H1 (cell line): ENCODE data around the gene CNN3. TPM values are rescaled to one million over a fixed set of nuclear protein-coding genes. Genes with fewer than 3 reads are reported as not detected.

Experiments used
- CTCF ChIA-PET: fragments of 300-600 bp; sonication (Branson Sonifier 250); formaldehyde crosslinking; loops from one replicate; lab custom pipeline; 2021; ENCODE audit not compliant: partially characterized antibody; lab: Charles Lee
- POLR2A ChIA-PET: fragments of 300-600 bp; sonication (Branson Sonifier 250); formaldehyde crosslinking; loops from one replicate; lab custom pipeline; 2021; ENCODE audit warnings: inconsistent platforms; ENCODE audit not compliant: partially characterized antibody; lab: Charles Lee
- DNase-seq, 2 experiments: peaks; one replicate each; pipeline versions ENCODE4 v3.0.0 to v3.0.0-alpha.2; 2010 to 2022; ENCODE audit warnings: low spot score in 2 of 2, low read depth in 1 of 2, mixed read lengths in 1 of 2
- FAIRE-seq: peaks from 2 replicates; lab custom pipeline; 2011; peaks lifted over from hg19 to GRCh38; lab: Jason Lieb, UNC
- H2AFZ ChIP-seq: 2 replicates; pipeline ENCODE4 v1.8.1; 2012; ENCODE audit warnings: low read length, inconsistent platforms
- H2AK5ac ChIP-seq: 2 replicates; pipeline ENCODE4 v1.6.1; 2013; ENCODE audit warnings: low read depth, low read length
- H2BK120ac ChIP-seq: replicated peaks from 2 replicates; pipeline ENCODE3; 2013; ENCODE audit warnings: low read depth, low read length, inconsistent platforms
- H2BK12ac ChIP-seq: 2 replicates; pipeline ENCODE4 v1.6.1; 2013; ENCODE audit warnings: low read depth, low read length
- H2BK15ac ChIP-seq: 2 replicates; pipeline ENCODE4 v1.6.1; 2013; ENCODE audit warnings: low read length
- H2BK20ac ChIP-seq: 2 replicates; pipeline ENCODE4 v1.6.1; 2013; ENCODE audit warnings: low read length
- H2BK5ac ChIP-seq: 2 replicates; pipeline ENCODE4 v1.6.1; 2013; ENCODE audit warnings: low read depth, low read length
- H3K14ac ChIP-seq: 2 replicates; pipeline ENCODE4 v1.6.1; 2013; ENCODE audit warnings: inconsistent platforms; ENCODE audit not compliant: insufficient read length
- H3K18ac ChIP-seq: 2 replicates; pipeline ENCODE4 v1.6.1; 2013; ENCODE audit warnings: low read length; ENCODE audit errors: extremely low read depth
- H3K23ac ChIP-seq: 2 replicates; pipeline ENCODE4 v1.6.1; 2013; ENCODE audit warnings: inconsistent platforms; ENCODE audit not compliant: insufficient read length
- H3K23me2 ChIP-seq: 2 replicates; pipeline ENCODE4 v1.6.1; 2013; ENCODE audit warnings: low read depth, low read length
- H3K27ac ChIP-seq: 2 replicates; pipeline ENCODE4 v1.6.1; 2011; ENCODE audit warnings: low read depth, low read length, inconsistent platforms
- H3K27me3 ChIP-seq, 4 experiments: replicated peaks in 1 of 4; 1 replicate in 1 of 4; 2 replicates in 3 of 4; pipeline versions ENCODE4 v1.6.1 to v1.8.1; 2011 to 2013; ENCODE audit warnings: low read length in 3 of 4, mild to moderate bottlenecking in 3 of 4, inconsistent platforms in 2 of 4, mixed read lengths in 2 of 4, moderate library complexity in 1 of 4; ENCODE audit not compliant: control insufficient read depth in 3 of 4, insufficient read depth in 3 of 4; ENCODE audit errors: extremely low read depth in 1 of 4
- H3K36me3 ChIP-seq, 4 experiments: 2 replicates each; pipeline versions ENCODE4 v1.6.1 to v1.8.1; 2011 to 2013; ENCODE audit warnings: mild to moderate bottlenecking in 4 of 4, low read length in 3 of 4, moderate library complexity in 2 of 4, control low read depth in 1 of 4, inconsistent platforms in 1 of 4; ENCODE audit not compliant: insufficient read depth in 4 of 4, control insufficient read depth in 2 of 4
- H3K4ac ChIP-seq: replicated peaks from 2 replicates; pipeline ENCODE3; 2013; ENCODE audit warnings: low read length, low read depth, mixed read lengths, inconsistent platforms; ENCODE audit not compliant: insufficient read length
- H3K4me1 ChIP-seq, 4 experiments: replicated peaks in 1 of 4; 1 replicate in 1 of 4; 2 replicates in 3 of 4; pipeline versions ENCODE4 v1.6.1 to v1.8.1; 2011 to 2013; ENCODE audit warnings: low read length in 3 of 4, inconsistent platforms in 2 of 4, mixed read lengths in 1 of 4; ENCODE audit not compliant: insufficient read depth in 4 of 4, control insufficient read depth in 3 of 4
- H3K4me2 ChIP-seq, 2 experiments: 2 replicates each; pipeline versions ENCODE4 v1.6.1 to v1.8.1; 2011 to 2013; ENCODE audit warnings: low read depth in 2 of 2, low read length in 2 of 2, control low read depth in 1 of 2, inconsistent platforms in 1 of 2, mild to moderate bottlenecking in 1 of 2; ENCODE audit not compliant: insufficient read depth in 1 of 2
- H3K4me3 ChIP-seq, 4 experiments: fragments of 200-600, 300-600 bp in 1 of 4; sonication (generic), shearing (Covaris generic), sonication (Bioruptor Twin) in 1 of 4; 2 replicates each; pipeline versions ENCODE4 v1.5.1 to v1.8.1; 2011 to 2016; ENCODE audit warnings: low read length in 4 of 4, low read depth in 3 of 4, control low read depth in 2 of 4, inconsistent platforms in 2 of 4, mild to moderate bottlenecking in 2 of 4, mixed read lengths in 1 of 4, moderate library complexity in 1 of 4; ENCODE audit not compliant: insufficient read depth in 2 of 4; ENCODE audit errors: extremely low read depth in 1 of 4
- H3K56ac ChIP-seq: replicated peaks from 2 replicates; pipeline ENCODE3; 2013; ENCODE audit warnings: low read depth, mild to moderate bottlenecking, mixed read lengths, low read length, inconsistent platforms; ENCODE audit not compliant: insufficient read length
- H3K79me1 ChIP-seq: 2 replicates; pipeline ENCODE4 v1.6.1; 2013; ENCODE audit warnings: low read depth, low read length, control low read depth
- H3K79me2 ChIP-seq, 2 experiments: 2 replicates each; pipeline versions ENCODE4 v1.6.1 to v1.8.1; 2012 to 2013; ENCODE audit warnings: low read length in 2 of 2, mild to moderate bottlenecking in 2 of 2, inconsistent platforms in 1 of 2; ENCODE audit not compliant: insufficient read depth in 2 of 2, control insufficient read depth in 1 of 2
- H3K9ac ChIP-seq, 4 experiments: replicated peaks in 1 of 4; 1 replicate in 1 of 4; 2 replicates in 3 of 4; pipeline versions ENCODE4 v1.6.1 to v1.8.1; 2011 to 2013; ENCODE audit warnings: low read depth in 3 of 4, low read length in 3 of 4, control low read depth in 2 of 4, mild to moderate bottlenecking in 2 of 4, moderate library complexity in 2 of 4, inconsistent platforms in 1 of 4; ENCODE audit errors: extremely low read depth in 1 of 4
- H3K9me3 ChIP-seq, 2 experiments: 2 replicates each; pipeline versions ENCODE4 v1.6.1 to v1.8.1; 2012 to 2013; ENCODE audit warnings: mild to moderate bottlenecking in 2 of 2, moderate library complexity in 2 of 2, control low read depth in 1 of 2, inconsistent platforms in 1 of 2, low read depth in 1 of 2, low read length in 1 of 2, mixed read lengths in 1 of 2; ENCODE audit not compliant: insufficient read depth in 2 of 2
- H4K20me1 ChIP-seq, 2 experiments: replicated peaks in 1 of 2; 2 replicates each; pipeline versions ENCODE3 to v1.8.1; 2011 to 2013; ENCODE audit warnings: inconsistent platforms in 2 of 2, low read length in 2 of 2, mild to moderate bottlenecking in 1 of 2; ENCODE audit not compliant: insufficient read depth in 2 of 2, control insufficient read depth in 1 of 2
- H4K5ac ChIP-seq: 2 replicates; pipeline ENCODE4 v1.6.1; 2013; ENCODE audit warnings: low read length, low read depth, mixed read lengths, inconsistent platforms; ENCODE audit not compliant: insufficient read length
- H4K8ac ChIP-seq: 2 replicates; pipeline ENCODE4 v1.8.0; 2013; ENCODE audit warnings: mild to moderate bottlenecking, moderate library complexity, low read length, inconsistent platforms; ENCODE audit not compliant: insufficient read depth; ENCODE audit errors: extremely low read depth
- H4K91ac ChIP-seq: replicated peaks from 2 replicates; pipeline ENCODE3; 2013; ENCODE audit warnings: low read length, mixed read lengths, inconsistent platforms; ENCODE audit not compliant: insufficient read length
- ASH2L ChIP-seq: fragments of 200-600, 300-600 bp; sonication (generic); IDR thresholded peaks from one replicate; pipeline ENCODE4 v1.7.1; 2017; ENCODE audit warnings: low read length
- BRCA1 ChIP-seq: IDR thresholded peaks from 2 replicates; pipeline ENCODE4 v1.6.1; 2012; ENCODE audit warnings: low read depth, low read length, improper control_type of control experiment
- CBX5 ChIP-seq: fragments of 300-800, 300-1000 bp; sonication (generic); IDR thresholded peaks from 2 replicates; pipeline ENCODE4 v1.7.1; 2016; ENCODE audit warnings: antibody characterized with exemption, low read length, low read depth
- CREB1 ChIP-seq: IDR thresholded peaks from 2 replicates; pipeline ENCODE4 v1.6.1; 2012; ENCODE audit warnings: inconsistent platforms
- EZH2 ChIP-seq: fragments of 200-600 bp; sonication (generic); IDR thresholded peaks from 2 replicates; pipeline ENCODE4 v1.7.1; 2012; ENCODE audit warnings: low read depth, mild to moderate bottlenecking, moderate library complexity, low read length, inconsistent platforms; ENCODE audit not compliant: severe bottlenecking
- JUND ChIP-seq: IDR thresholded peaks from 2 replicates; pipeline ENCODE4 v1.6.1; 2011; ENCODE audit warnings: mild to moderate bottlenecking, improper control_type of control experiment, low read length
- KDM1A ChIP-seq: fragments of 200-600, 300-600 bp; sonication (generic); IDR thresholded peaks from 2 replicates; pipeline ENCODE4 v1.7.1; 2016; ENCODE audit warnings: mild to moderate bottlenecking, low read length, borderline replicate concordance
- MAFK ChIP-seq: IDR thresholded peaks from 2 replicates; pipeline ENCODE4 v1.6.1; 2012; ENCODE audit warnings: low read depth, mild to moderate bottlenecking, improper control_type of control experiment, low read length
- RXRA ChIP-seq: IDR thresholded peaks from 2 replicates; pipeline ENCODE4 v1.6.1; 2011; ENCODE audit warnings: low read depth, mild to moderate bottlenecking, low read length, moderate library complexity; ENCODE audit not compliant: insufficient read depth
- SP2 ChIP-seq: IDR thresholded peaks from 2 replicates; pipeline ENCODE4 v1.6.1; 2012; ENCODE audit warnings: mild to moderate bottlenecking, low read length, inconsistent platforms
- SRF ChIP-seq: IDR thresholded peaks from 2 replicates; pipeline ENCODE4 v1.6.1; 2011; ENCODE audit warnings: mild to moderate bottlenecking, low read depth, low read length, moderate library complexity
- TAF1 ChIP-seq: IDR thresholded peaks from 2 replicates; pipeline ENCODE4 v1.6.1; 2011; ENCODE audit warnings: mild to moderate bottlenecking, low read depth, low read length
- ZNF274 ChIP-seq: IDR thresholded peaks from 2 replicates; pipeline ENCODE4 v1.7.0; 2012; ENCODE audit warnings: low read length, borderline replicate concordance; ENCODE audit errors: extremely low read depth
- WGBS, 2 experiments: shearing (Covaris generic) in 1 of 2; methylation state at CpG; one replicate each; pipeline versions ENCODE4 v1.1.6 to v1.1.7; 2013 to 2015; ENCODE audit warnings: low lambda C conversion rate in 2 of 2, mixed read lengths in 2 of 2, inconsistent platforms in 1 of 2, low coverage in 1 of 2, missing lambda C conversion rate in 1 of 2; ENCODE audit not compliant: insufficient replicate concordance in 2 of 2, insufficient coverage in 1 of 2, insufficient read length in 1 of 2; ENCODE audit errors: extremely low coverage in 1 of 2, missing lambda C conversion rate in 1 of 2; 5-methylcytosine and 5-hydroxymethylcytosine counted together
- polyA plus RNA-seq, 7 experiments: library from polyadenylated mRNA; depleted of rRNA in 3 of 7; stranded (reverse) in 5 of 7; unstranded in 2 of 7; fragments of >200 nt in 5 of 7; fragments of 200-250 nt in 2 of 7; gene quantifications; 1 replicate in 5 of 7; 2 replicates in 1 of 7; 4 replicates in 1 of 7; pipeline versions ENCODE4 v1.2.1 to v1.2.3, GENCODE V29; 2011 to 2013; ENCODE audit warnings: missing spikeins in 2 of 7, mixed read lengths in 2 of 7
- total RNA-seq: library from RNA; stranded (reverse); fragmentation: NEBNext Ultra II Directional; extraction: Animal tissue kit (Norgen Biotek cat#: 25700); gene quantifications from 2 replicates; pipeline ENCODE4 v1.2.1, GENCODE V29; 2021

The CNN3 gene
- total and polyA plus RNA-seq, 2 of the 8 experiments (the other 6 are each of a cell fraction or from before 2014, with no cell fraction given): 134 to 266 TPM

DNA sequence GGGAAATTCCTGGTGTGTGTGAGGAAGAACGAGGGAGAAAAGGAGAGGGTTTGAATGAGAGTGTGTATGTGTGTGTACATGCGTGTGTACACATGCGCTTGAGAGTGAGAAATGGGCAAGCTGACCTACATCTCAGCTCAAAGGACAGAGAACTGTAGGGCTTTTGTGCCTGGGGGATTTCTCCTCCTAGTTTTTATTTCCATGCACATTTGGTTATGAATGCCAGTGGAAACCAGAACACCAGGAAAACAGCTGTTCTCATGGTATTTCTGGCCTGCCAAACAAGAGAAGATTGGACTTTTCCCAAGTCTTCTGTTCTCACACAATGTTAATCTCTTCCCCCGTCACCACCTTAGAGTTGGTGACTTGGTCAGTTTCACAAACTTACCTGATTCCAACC lies 61.5 kb downstream of the CNN3 start:
- TF ChIP-seq KDM1A (no peak), EZH2 (no peak), JUND (no peak), SP2 (no peak), MAFK (no peak), ASH2L (no peak), ZNF274 (no peak), SRF (no peak), RXRA (no peak), TAF1 (no peak), CBX5 (no peak), BRCA1 (no peak), CREB1 (no peak)
- H3K9me3 ChIP-seq: no peaks in the 10 kb centered on the region
- H3K14ac ChIP-seq: no peak overlapping the region
- no peak overlapping the region for H3K18ac ChIP-seq
- no peaks in the 10 kb centered on the region for H3K79me2 ChIP-seq
- no peak overlapping the region for H3K4ac ChIP-seq
- H4K20me1 ChIP-seq: no peaks in the 10 kb centered on the region
- CTCF ChIA-PET: interaction anchor here (0.7 to 5.5 kb wide), 6 partner anchors 9 to 178 kb away, joined by 3 to 45 read pairs (median 4); no protein-coding TSS in a partner anchor
- no peak overlapping the region for H3K23ac ChIP-seq
- H4K5ac ChIP-seq: no peak overlapping the region
- no peak overlapping the region for H3K27ac ChIP-seq
- H3K79me1 ChIP-seq: no peaks in the 10 kb centered on the region
- no peak overlapping the region for H2AK5ac ChIP-seq
- H3K27me3 ChIP-seq: no peaks in the 10 kb centered on the region
- H3K56ac ChIP-seq: no peak overlapping the region
- POLR2A ChIA-PET: interaction anchor here (1.2 to 2.0 kb wide), 2 partner anchors 23 to 60 kb away, joined by 3 to 6 read pairs; no protein-coding TSS in a partner anchor
- H3K4me3 ChIP-seq: no peak overlapping the region
- H3K4me1 ChIP-seq: peaks cover 2 to 40% (median 31%) of the 10 kb centered on the region in 4 experiments
- no peak overlapping the region; the same call in 1 of the 2 replicates for H2BK12ac ChIP-seq
- H3K36me3 ChIP-seq: no peaks in the 10 kb centered on the region
- no peak overlapping the region for H2AFZ ChIP-seq
- peak overlapping the region; percentile 32 to 74; a peak in 2 of 4 replicates for H3K4me2 ChIP-seq
- H2BK120ac ChIP-seq: no peak overlapping the region
- no peaks in the 10 kb centered on the region for H3K23me2 ChIP-seq
- H3K9ac ChIP-seq: no peak overlapping the region
- FAIRE-seq (no peak), DNase-seq (no peak)
- H2BK15ac ChIP-seq: no peak overlapping the region
- H2BK5ac ChIP-seq: no peak overlapping the region
- H4K8ac ChIP-seq: no peak overlapping the region
- no peak overlapping the region for H4K91ac ChIP-seq
- H2BK20ac ChIP-seq: no peak overlapping the region; the same call in 1 of the 2 replicates
- 78 to 100% methylated on average over 1 to 4 of the region's 4 CpGs for WGBS, 2 experiments
